Panc1 (cell line): ENCODE results near the gene IL11.

Source experiments
- CTCF ChIP-seq: fragments of 450-650 bp; IDR thresholded peaks from 2 replicates; pipeline ENCODE4 v1.5.1; 2017; ENCODE audit warnings: mild to moderate bottlenecking
- REST ChIP-seq, 2 experiments: IDR thresholded peaks; 2 replicates each; pipeline ENCODE4 v1.6.1; 2011 to 2012; ENCODE audit warnings: low read depth in 2 of 2, control low read depth in 1 of 2, low read length in 1 of 2, mild to moderate bottlenecking in 1 of 2, moderate library complexity in 1 of 2; ENCODE audit not compliant: insufficient read depth in 1 of 2
- TCF7L2 ChIP-seq: IDR thresholded peaks from 2 replicates; pipeline ENCODE4 v1.6.1; 2011; ENCODE audit warnings: mild to moderate bottlenecking, low read depth, low read length, inconsistent platforms

DNA sequence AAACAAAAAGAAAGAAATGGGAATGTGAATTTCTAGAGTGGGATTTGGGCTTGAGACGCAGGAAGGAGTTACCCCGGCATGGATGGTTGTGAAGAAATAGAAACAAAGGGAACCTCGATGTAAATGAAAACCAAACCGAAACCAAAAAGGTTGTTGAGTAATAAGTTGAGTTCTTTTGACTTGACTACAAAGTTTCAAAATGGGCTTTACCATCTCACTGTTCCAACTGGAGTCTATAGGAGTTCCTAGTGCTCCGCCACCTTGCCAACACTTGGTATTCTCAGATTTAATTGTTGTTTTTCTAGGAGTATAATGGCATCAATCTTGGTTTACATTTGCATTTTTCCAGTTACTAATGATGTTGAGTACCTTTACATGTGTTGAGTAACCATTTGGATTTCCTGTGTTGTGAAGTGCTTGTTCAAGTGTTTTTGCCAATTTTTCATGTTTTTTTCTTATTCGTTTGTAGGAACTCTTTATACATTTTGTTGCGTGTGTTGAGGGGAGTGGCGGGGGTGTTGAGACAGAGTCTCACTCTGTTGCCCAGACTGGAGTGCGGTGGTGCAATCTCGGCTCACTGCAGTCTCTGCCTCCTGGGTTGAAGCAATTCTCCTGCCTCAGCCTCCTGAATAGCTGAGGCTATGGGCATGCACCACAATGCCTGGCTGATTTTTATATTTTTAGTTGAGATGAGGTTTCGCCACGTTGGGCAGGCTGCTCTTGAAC is 28.1 kb upstream of the IL11 start:
- no peak for TF ChIP-seq CTCF
- TF ChIP-seq TCF7L2, result no peak
- TF ChIP-seq REST (IDR thresholded peaks at IDR 0.05; ENCODE audit: insufficient read depth in 1 of 2, low read depth in 2 of 2, low read length in 1 of 2), result no peak
